Skeletal muscle satellite cell (primary cell): ENCODE results near the gene PUSL1.

Source experiments
- H3K27me3 ChIP-seq: 2 replicates; pipeline ENCODE4 v1.7.0; 2013; ENCODE audit warnings: low read length; ENCODE audit not compliant: control insufficient read depth, insufficient read depth
- H3K36me3 ChIP-seq: 2 replicates; pipeline ENCODE4 v1.7.0; 2013; ENCODE audit warnings: mild to moderate bottlenecking, control low read depth, low read length; ENCODE audit not compliant: insufficient read depth
- H3K4me1 ChIP-seq: 2 replicates; pipeline ENCODE4 v1.7.0; 2013; ENCODE audit warnings: low read length; ENCODE audit not compliant: control insufficient read depth, insufficient read depth
- H3K4me2 ChIP-seq: 2 replicates; pipeline ENCODE4 v1.7.0; 2013; ENCODE audit warnings: mild to moderate bottlenecking, low read length
- H3K4me3 ChIP-seq: 2 replicates; pipeline ENCODE4 v1.7.0; 2013; ENCODE audit warnings: low read length
- H3K9ac ChIP-seq: 2 replicates; pipeline ENCODE4 v1.7.0; 2013; ENCODE audit warnings: mild to moderate bottlenecking, low read depth, low read length, moderate library complexity
- H3K9me3 ChIP-seq: replicated peaks from 2 replicates; pipeline ENCODE4 v1.7.0; 2013; ENCODE audit warnings: mild to moderate bottlenecking, control low read depth, low read length

PUSL1 gene

DNA sequence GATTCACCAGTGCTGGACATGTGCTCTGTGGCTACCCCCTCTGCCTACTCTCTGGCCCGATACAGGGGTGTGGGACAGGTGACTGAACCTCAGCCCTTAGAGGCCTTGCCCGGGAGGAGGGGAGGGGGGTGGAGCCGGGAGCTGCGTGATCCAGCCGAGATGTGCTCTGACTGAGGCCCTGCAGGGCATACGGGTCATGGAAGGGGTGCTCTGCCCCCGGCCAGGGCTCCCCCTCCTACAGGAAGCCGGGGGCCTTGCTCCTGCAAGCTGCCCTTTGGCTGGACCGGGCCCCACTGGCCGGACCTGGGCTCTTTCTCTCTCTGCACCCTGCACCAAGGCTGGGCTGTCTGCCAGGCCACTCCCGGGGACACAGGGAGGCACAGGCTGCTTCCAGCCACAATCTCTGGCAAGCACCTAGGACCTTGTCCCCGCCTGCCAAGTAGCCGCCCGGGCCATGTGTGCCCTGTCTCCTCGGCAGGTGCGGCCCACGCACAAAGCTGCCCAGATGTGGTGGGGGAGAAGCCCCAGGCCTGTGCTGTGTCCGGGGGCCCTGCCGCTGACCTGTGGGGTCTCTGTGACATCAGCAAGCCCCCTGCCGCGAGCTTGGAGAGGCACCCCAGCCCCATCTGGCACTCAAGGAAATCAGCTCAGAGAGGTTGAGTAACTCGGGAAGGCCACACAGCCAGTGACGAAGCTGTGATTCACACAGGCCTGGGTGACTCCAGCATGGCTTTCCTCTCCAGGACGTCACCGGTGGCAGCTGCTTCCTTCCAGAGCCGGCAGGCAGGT lies 26.7 kb upstream of the PUSL1 start:
- Histone ChIP-seq H3K9ac (no peak overlapping the region), H3K36me3 (no peaks in the 10 kb centered on the region)

GRCh38 chr1:1282998-1283397 lies 25.4 kb upstream of the PUSL1 start:
- no peak overlapping the region for H3K9ac ChIP-seq
- H3K4me2 ChIP-seq: no peak overlapping the region
- no peaks in the 10 kb centered on the region for H3K9me3 ChIP-seq
- peaks cover 16% of the 10 kb centered on the region for H3K27me3 ChIP-seq
- H3K4me1 ChIP-seq: peaks cover 16% of the 10 kb centered on the region
- no peaks in the 10 kb centered on the region for H3K36me3 ChIP-seq
- no peak overlapping the region for H3K4me3 ChIP-seq

More for the DNA sequence above, 26.7 kb upstream of the PUSL1 start:
- Histone ChIP-seq H3K4me3 (no peak overlapping the region), H3K9me3 (no peaks in the 10 kb centered on the region), H3K4me1 (peaks cover 16% of the 10 kb centered on the region), H3K27me3 (peaks cover 12% of the 10 kb centered on the region), H3K4me2 (no peak overlapping the region)

GRCh38 chr1:1283821-1284220 lies 24.6 kb upstream of the PUSL1 start:
- Histone ChIP-seq H3K9ac (no peak overlapping the region), H3K4me3 (no peak overlapping the region), H3K4me2 (no peak overlapping the region), H3K4me1 (peaks cover 16% of the 10 kb centered on the region), H3K36me3 (no peaks in the 10 kb centered on the region), H3K9me3 (no peaks in the 10 kb centered on the region), H3K27me3 (peaks cover 16% of the 10 kb centered on the region)

DNA sequence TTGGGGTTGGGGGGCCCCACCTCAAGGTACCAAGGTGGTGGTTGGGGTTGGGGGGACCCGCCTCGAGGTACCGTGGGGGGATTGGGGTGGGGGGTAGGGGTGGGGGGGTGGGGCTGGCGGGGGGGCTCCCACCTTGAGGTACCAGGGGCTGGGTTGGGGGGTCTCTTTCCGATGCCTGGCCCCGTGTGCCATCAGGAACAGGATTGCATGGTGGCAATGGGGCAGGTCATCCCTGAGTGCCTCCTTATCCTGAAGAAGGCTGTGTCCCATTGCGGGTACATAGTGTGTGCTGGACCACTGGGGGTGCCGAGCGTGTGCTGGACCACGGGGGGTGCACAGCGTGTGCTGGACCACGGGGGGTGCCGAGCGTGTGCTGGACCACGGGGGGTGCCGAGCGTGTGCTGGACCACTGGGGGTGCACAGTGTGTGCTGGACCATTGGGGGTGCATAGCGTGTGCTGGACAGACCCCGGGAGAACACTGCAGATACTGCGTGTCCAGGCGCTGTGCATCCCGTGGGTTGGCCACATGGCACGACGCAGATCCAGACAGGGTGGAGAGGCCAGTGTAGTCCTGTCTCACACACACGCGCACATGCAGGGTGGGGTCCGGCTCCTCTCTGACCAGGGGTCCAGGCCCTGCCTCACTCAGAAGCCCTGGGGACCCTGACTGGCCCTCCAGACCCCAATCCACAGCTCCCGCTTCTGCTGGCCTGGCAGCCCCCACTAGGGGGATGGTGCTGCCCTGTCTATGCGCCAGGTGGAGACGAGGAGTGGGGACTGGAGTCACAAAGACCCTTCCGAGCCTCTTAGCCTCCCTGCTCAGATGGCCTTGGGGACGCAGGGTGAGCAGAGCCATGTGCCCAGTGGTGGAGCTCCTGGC lies 23.9 kb upstream of the PUSL1 start:
- Histone ChIP-seq H3K4me2 (no peak overlapping the region), H3K4me3 (no peak overlapping the region), H3K9me3 (no peaks in the 10 kb centered on the region), H3K36me3 (no peaks in the 10 kb centered on the region), H3K4me1 (peaks cover 16% of the 10 kb centered on the region), H3K9ac (no peak overlapping the region), H3K27me3 (peaks cover 16% of the 10 kb centered on the region)

- H3K36me3 ChIP-seq: no peaks in the 10 kb centered on the region
- H3K9me3 ChIP-seq: no peaks in the 10 kb centered on the region
- peaks cover 16% of the 10 kb centered on the region for H3K4me1 ChIP-seq
- H3K27me3 ChIP-seq: peaks cover 16% of the 10 kb centered on the region
- no peak overlapping the region for H3K4me3 ChIP-seq
- H3K9ac ChIP-seq: no peak overlapping the region
- H3K4me2 ChIP-seq: no peak overlapping the region
These were observed 23.3 kb upstream of the PUSL1 start for GRCh38 chr1:1285102-1285571.

- no peaks in the 10 kb centered on the region for H3K36me3 ChIP-seq
- H3K4me3 ChIP-seq: no peak overlapping the region
- peaks cover 16% of the 10 kb centered on the region for H3K27me3 ChIP-seq
- H3K9ac ChIP-seq: no peak overlapping the region
- H3K4me2 ChIP-seq: no peak overlapping the region
- H3K4me1 ChIP-seq: peaks cover 21% of the 10 kb centered on the region
- H3K9me3 ChIP-seq: no peaks in the 10 kb centered on the region
These were observed 22.6 kb upstream of the PUSL1 start for GRCh38 chr1:1285611-1286311.

DNA sequence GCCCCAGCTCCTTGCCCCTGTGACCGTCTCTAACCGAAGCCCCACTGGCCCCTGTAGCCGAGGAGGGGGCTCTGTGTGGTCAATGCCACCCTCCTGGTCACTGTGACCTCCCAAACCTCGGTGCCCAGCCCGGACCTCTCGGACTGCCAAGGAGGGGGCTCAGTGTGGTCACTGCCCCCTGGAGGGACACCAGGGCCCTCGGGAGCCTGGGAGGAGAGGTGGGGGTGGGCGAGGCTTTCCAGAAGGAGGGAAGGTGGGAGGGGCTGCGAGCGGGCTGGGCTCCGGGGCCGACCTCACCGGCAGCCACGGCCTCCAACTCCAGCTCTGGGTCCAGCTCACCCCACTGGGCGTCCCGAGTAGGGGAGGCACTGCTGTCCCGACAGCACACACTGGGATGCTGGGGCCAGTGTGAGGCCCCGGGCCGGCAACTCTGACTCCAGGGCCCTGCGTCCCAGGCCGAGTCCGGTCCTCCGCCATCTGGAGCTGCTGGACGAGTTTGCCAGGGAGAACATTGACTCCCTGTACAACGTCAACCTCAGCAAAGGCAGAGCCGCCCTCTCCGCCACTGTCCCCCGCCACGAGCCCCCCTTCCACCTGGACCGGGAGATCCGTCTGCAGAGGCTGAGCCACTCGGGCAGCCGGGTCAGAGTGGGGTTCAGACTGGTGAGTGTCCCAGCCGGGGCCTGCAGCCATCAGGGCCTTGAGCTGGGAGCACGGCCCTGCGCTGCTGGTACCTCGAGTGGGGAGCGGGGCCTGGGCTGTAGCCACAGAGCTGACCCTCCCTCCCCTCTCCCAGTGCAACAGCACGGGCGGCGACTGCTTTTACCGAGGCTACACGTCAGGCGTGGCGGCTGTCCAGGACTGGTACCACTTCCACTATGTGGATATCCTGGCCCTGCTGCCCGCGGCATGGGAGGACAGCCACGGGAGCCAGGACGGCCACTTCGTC lies 21.8 kb upstream of the PUSL1 start:
- Histone ChIP-seq H3K9ac (no peak overlapping the region), H3K4me3 (no peak overlapping the region), H3K4me1 (peaks cover 28% of the 10 kb centered on the region), H3K27me3 (peaks cover 16% of the 10 kb centered on the region), H3K9me3 (no peaks in the 10 kb centered on the region), H3K4me2 (no peak overlapping the region), H3K36me3 (no peaks in the 10 kb centered on the region)

GRCh38 chr1:1287288-1288110 lies 20.9 kb upstream of the PUSL1 start:
- H3K4me3 ChIP-seq: no peak overlapping the region
- peaks cover 2% of the 10 kb centered on the region for H3K36me3 ChIP-seq
- no peaks in the 10 kb centered on the region for H3K9me3 ChIP-seq
- peaks cover 16% of the 10 kb centered on the region for H3K27me3 ChIP-seq
- no peak overlapping the region for H3K4me2 ChIP-seq
- H3K9ac ChIP-seq: no peak overlapping the region
- peaks cover 20% of the 10 kb centered on the region for H3K4me1 ChIP-seq

DNA sequence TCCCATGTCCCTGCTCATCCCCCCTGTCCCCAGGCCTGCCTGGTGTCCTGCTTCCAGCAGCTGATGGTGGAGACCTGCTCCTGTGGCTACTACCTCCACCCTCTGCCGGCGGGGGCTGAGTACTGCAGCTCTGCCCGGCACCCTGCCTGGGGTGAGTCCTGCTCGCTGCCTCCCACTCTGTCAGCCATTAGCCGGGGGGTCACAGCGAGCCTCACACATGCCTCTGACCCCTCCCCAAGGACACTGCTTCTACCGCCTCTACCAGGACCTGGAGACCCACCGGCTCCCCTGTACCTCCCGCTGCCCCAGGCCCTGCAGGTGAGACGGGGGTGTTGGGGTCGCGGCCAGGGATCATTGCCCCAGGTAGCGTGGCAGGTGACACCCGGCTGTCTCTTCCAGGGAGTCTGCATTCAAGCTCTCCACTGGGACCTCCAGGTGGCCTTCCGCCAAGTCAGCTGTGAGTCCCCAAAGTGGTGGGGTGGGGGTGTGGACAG lies 18.1 kb upstream of the PUSL1 start:
- peaks cover 15% of the 10 kb centered on the region for H3K4me1 ChIP-seq
- no peak overlapping the region for H3K4me3 ChIP-seq

DNA sequence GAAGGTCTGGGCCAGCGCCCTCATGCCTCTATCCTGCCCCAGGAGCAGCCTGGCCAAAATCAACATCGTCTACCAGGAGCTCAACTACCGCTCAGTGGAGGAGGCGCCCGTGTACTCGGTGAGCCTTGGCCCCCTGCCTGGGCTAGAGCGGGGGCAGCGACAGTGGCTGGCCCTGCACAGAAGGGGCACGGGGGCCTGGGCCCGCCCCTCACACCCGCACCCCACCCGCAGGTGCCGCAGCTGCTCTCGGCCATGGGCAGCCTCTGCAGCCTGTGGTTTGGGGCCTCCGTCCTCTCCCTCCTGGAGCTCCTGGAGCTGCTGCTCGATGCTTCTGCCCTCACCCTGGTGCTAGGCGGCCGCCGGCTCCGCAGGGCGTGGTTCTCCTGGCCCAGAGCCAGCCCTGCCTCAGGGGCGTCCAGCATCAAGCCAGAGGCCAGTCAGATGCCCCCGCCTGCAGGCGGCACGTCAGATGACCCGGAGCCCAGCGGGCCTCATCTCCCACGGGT lies 17.3 kb upstream of the PUSL1 start:
- Histone ChIP-seq H3K9me3 (no peaks in the 10 kb centered on the region), H3K9ac (no peak overlapping the region), H3K4me2 (no peak overlapping the region), H3K36me3 (peaks cover 22% of the 10 kb centered on the region), H3K4me3 (no peak overlapping the region), H3K4me1 (peaks cover 15% of the 10 kb centered on the region), H3K27me3 (peaks cover 7% of the 10 kb centered on the region)

More for the DNA sequence above, 18.1 kb upstream of the PUSL1 start:
- Histone ChIP-seq H3K27me3 (peaks cover 15% of the 10 kb centered on the region), H3K4me2 (no peak overlapping the region), H3K9me3 (no peaks in the 10 kb centered on the region), H3K36me3 (peaks cover 17% of the 10 kb centered on the region), H3K9ac (no peak overlapping the region)
